IMR-90 (cell line): Measurements from ENCODE around the gene KRT16. TPM values are rescaled to one million over a fixed set of nuclear protein-coding genes. Genes with fewer than 3 reads are reported as not detected.
"Not testable (repeated sequence)": the region's sequence is repeated elsewhere in the genome, so short reads cannot be mapped to it uniquely, and the experiment has no call there.

Source experiments
- ATAC-seq: fragments of 200-7000 bp; cut with Tn5 transposase; 2 replicates; pipeline ENCODE4 v1.9.1; 2020; ENCODE audit warnings: low read depth, mild to moderate bottlenecking, moderate library complexity
- BruUV-seq: library from RNA; stranded (reverse); fragments of 400-500 nt; replicated peaks from 2 replicates; lab custom pipeline; 2021; lab: Mats Ljungman, UMichigan
- CTCF ChIA-PET: fragments of 300-600 bp; formaldehyde crosslinking; extraction: SDS; loops from one replicate; lab custom pipeline; 2021; ENCODE audit warnings: antibody characterized with exemption; lab: Yijun Ruan, JAX
- POLR2A ChIA-PET: fragments of 300-600 bp; sonication (Branson Sonifier 250); formaldehyde crosslinking; loops from one replicate; lab custom pipeline; 2022; ENCODE audit warnings: antibody characterized with exemption; ENCODE audit not compliant: unreplicated experiment; lab: Charles Lee
- DNase-seq: peaks from one replicate; pipeline ENCODE4 v3.0.0; 2013
- H2AFZ ChIP-seq: replicated peaks from 2 replicates; pipeline ENCODE3; 2013; ENCODE audit warnings: low read length, mild to moderate bottlenecking; ENCODE audit not compliant: poor library complexity
- H2AK5ac ChIP-seq: 2 replicates; pipeline ENCODE4 v1.6.1; 2013; ENCODE audit warnings: low read depth, low read length, inconsistent platforms
- H2AK9ac ChIP-seq: replicated peaks from 2 replicates; pipeline ENCODE3; 2013; ENCODE audit warnings: mild to moderate bottlenecking, low read depth, low read length, moderate library complexity; ENCODE audit not compliant: poor library complexity
- H2BK120ac ChIP-seq: 2 replicates; pipeline ENCODE4 v1.6.1; 2013; ENCODE audit warnings: low read depth, low read length, inconsistent platforms
- H2BK15ac ChIP-seq: 3 replicates; pipeline ENCODE4 v1.6.1; 2013; ENCODE audit warnings: low read depth, low read length, inconsistent platforms
- H2BK20ac ChIP-seq: 2 replicates; pipeline ENCODE4 v1.6.1; 2013; ENCODE audit warnings: low read depth, mild to moderate bottlenecking, inconsistent platforms, low read length, moderate library complexity
- H2BK5ac ChIP-seq: 2 replicates; pipeline ENCODE4 v1.6.1; 2013; ENCODE audit warnings: mild to moderate bottlenecking, low read depth, low read length, inconsistent platforms; ENCODE audit not compliant: poor library complexity, severe bottlenecking
- H3K14ac ChIP-seq: replicated peaks from 2 replicates; pipeline ENCODE4 v1.6.1; 2013; ENCODE audit warnings: low read depth, low read length, inconsistent platforms
- H3K18ac ChIP-seq: 2 replicates; pipeline ENCODE4 v1.6.1; 2013; ENCODE audit warnings: low read depth, low read length, control low read depth
- H3K23ac ChIP-seq: 2 replicates; pipeline ENCODE4 v1.6.1; 2013; ENCODE audit warnings: low read depth, low read length, inconsistent platforms
- H3K27ac ChIP-seq: 2 replicates; pipeline ENCODE4 v1.5.1; 2013; ENCODE audit warnings: mild to moderate bottlenecking, control low read depth, low read length; ENCODE audit not compliant: insufficient read depth
- H3K27me3 ChIP-seq: 2 replicates; pipeline ENCODE4 v1.6.1; 2013; ENCODE audit warnings: low read length; ENCODE audit not compliant: control insufficient read depth, insufficient read depth
- H3K36me3 ChIP-seq: 2 replicates; pipeline ENCODE4 v1.6.1; 2013; ENCODE audit warnings: low read length, mixed read lengths; ENCODE audit not compliant: control insufficient read depth, insufficient read depth
- H3K4ac ChIP-seq: 2 replicates; pipeline ENCODE4 v1.6.1; 2013; ENCODE audit warnings: low read depth, low read length, inconsistent platforms
- H3K4me1 ChIP-seq: 2 replicates; pipeline ENCODE4 v1.6.1; 2013; ENCODE audit warnings: low read length, mixed read lengths; ENCODE audit not compliant: control insufficient read depth, insufficient read depth
- H3K4me2 ChIP-seq: 2 replicates; pipeline ENCODE4 v1.6.1; 2013; ENCODE audit warnings: low read depth, mild to moderate bottlenecking, control low read depth, low read length, moderate library complexity
- H3K4me3 ChIP-seq: 2 replicates; pipeline ENCODE4 v1.5.1; 2013; ENCODE audit warnings: low read depth, mild to moderate bottlenecking, control low read depth, low read length, moderate library complexity; ENCODE audit not compliant: insufficient read depth
- H3K56ac ChIP-seq: 2 replicates; pipeline ENCODE4 v1.6.1; 2013; ENCODE audit warnings: low read length, inconsistent platforms; ENCODE audit not compliant: insufficient read depth; ENCODE audit errors: extremely low read depth
- H3K79me1 ChIP-seq, 2 experiments: 2 replicates each; pipeline ENCODE4 v1.6.1; 2013; ENCODE audit warnings: low read length in 2 of 2, inconsistent platforms in 1 of 2, low read depth in 1 of 2
- H3K9ac ChIP-seq: 2 replicates; pipeline ENCODE4 v1.6.1; 2013; ENCODE audit warnings: low read depth, low read length, control low read depth
- H3K9me1 ChIP-seq: 2 replicates; pipeline ENCODE4 v1.6.1; 2013; ENCODE audit warnings: low read length, inconsistent platforms; ENCODE audit not compliant: insufficient read depth
- H3K9me3 ChIP-seq: 2 replicates; pipeline ENCODE4 v1.6.1; 2013; ENCODE audit warnings: low read length; ENCODE audit not compliant: control insufficient read depth, insufficient read depth
- H4K20me1 ChIP-seq: 2 replicates; pipeline ENCODE4 v1.6.1; 2013; ENCODE audit warnings: low read length, inconsistent platforms; ENCODE audit not compliant: insufficient read depth
- H4K5ac ChIP-seq: 2 replicates; pipeline ENCODE4 v1.6.1; 2013; ENCODE audit warnings: mild to moderate bottlenecking, low read depth, low read length, control low read depth
- H4K8ac ChIP-seq, 2 experiments: 2 replicates each; pipeline ENCODE4 v1.6.1; 2013; ENCODE audit warnings: low read depth in 2 of 2, low read length in 2 of 2, control low read depth in 1 of 2, inconsistent platforms in 1 of 2
- H4K91ac ChIP-seq: 2 replicates; pipeline ENCODE4 v1.6.1; 2013; ENCODE audit warnings: low read depth, low read length, inconsistent platforms; ENCODE audit not compliant: insufficient read depth
- MAZ ChIP-seq: IDR thresholded peaks from 2 replicates; pipeline ENCODE4 v1.6.1; 2012; ENCODE audit warnings: low read depth, mild to moderate bottlenecking, low read length, improper control_type of control experiment, moderate library complexity, borderline replicate concordance
- WGBS, 2 experiments: methylation state at CpG; one replicate each; pipeline versions ENCODE4 v1.1.5 to v1.1.7; 2013; ENCODE audit warnings: missing lambda C conversion rate in 2 of 2; ENCODE audit not compliant: insufficient read length in 1 of 2; ENCODE audit errors: extremely low coverage in 2 of 2; 5-methylcytosine and 5-hydroxymethylcytosine counted together
- dilution Hi-C: fragments of 300-500 bp; cut with HindIII; formaldehyde crosslinking; loops from one replicate; pipeline ENCODE4 v1.14.3; 2018; ENCODE audit warnings: low sequenced_read_pairs; ENCODE audit not compliant: unreplicated experiment
- in situ Hi-C: fragments of 300-500 bp; cut with MboI; formaldehyde crosslinking; loops from 3 replicates; pipeline ENCODE4 v1.14.3; 2019; ENCODE audit warnings: low sequenced_read_pairs, inconsistent platforms, mixed read lengths
- intact Hi-C: fragments of 100-400 bp; cut with micrococcal nuclease; formaldehyde crosslinking; loops from 2 replicates; pipeline ENCODE4 v1.10.0; 2022
- polyA plus RNA-seq, 3 experiments: library from polyadenylated mRNA; depleted of rRNA; stranded (reverse); fragments of >200 nt; gene quantifications; 2 replicates each; pipeline ENCODE4 v1.2.3, GENCODE V29; 2012; ENCODE audit warnings: low replicate concordance in 1 of 3
- total RNA-seq: library from RNA; depleted of rRNA; stranded (reverse); fragments of >200 nt; gene quantifications from 2 replicates; pipeline ENCODE4 v1.2.3, GENCODE V29; 2012

The KRT16 gene
- total and polyA plus RNA-seq, 2 of the 4 experiments (the other 2 are of a cell fraction) = not detected

GRCh38 chr17:41616486-41616885, 3.9 kb upstream of the KRT16 start:
- H2AFZ ChIP-seq, POLR2A ChIA-PET, H3K56ac ChIP-seq, H2BK20ac ChIP-seq, dilution Hi-C loops, H3K4me1 ChIP-seq, H4K91ac ChIP-seq, H2BK15ac ChIP-seq, ATAC-seq, in situ Hi-C loops, H3K4me3 ChIP-seq, intact Hi-C loops, H3K18ac ChIP-seq, H2BK120ac ChIP-seq, H3K14ac ChIP-seq, H4K20me1 ChIP-seq, H3K9ac ChIP-seq, H4K5ac ChIP-seq, H2AK5ac ChIP-seq, H3K27ac ChIP-seq, H3K36me3 ChIP-seq, H3K4me2 ChIP-seq, H3K23ac ChIP-seq, H2BK5ac ChIP-seq, H3K9me3 ChIP-seq, H3K4ac ChIP-seq, H3K79me1 ChIP-seq, DNase-seq, H2AK9ac ChIP-seq, H3K9me1 ChIP-seq, H4K8ac ChIP-seq, CTCF ChIA-PET, BruUV-seq: not testable (repeated sequence)
- no CpG with 5 or more reads among the region's 4 CpGs for WGBS, 2 experiments
- peaks cover 35% of the 10 kb centered on the region for H3K27me3 ChIP-seq
- TF ChIP-seq MAZ = peak; percentile 59; the same call in 1 of the 2 replicates
